ENCODE measurements around the gene LSM10. TPM values are rescaled to one million over a fixed set of nuclear protein-coding genes. Genes with fewer than 3 reads are reported as not detected.

The LSM10 gene
- 44.1 and 44.8 TPM in 2 replicates for total RNA-seq

DNA sequence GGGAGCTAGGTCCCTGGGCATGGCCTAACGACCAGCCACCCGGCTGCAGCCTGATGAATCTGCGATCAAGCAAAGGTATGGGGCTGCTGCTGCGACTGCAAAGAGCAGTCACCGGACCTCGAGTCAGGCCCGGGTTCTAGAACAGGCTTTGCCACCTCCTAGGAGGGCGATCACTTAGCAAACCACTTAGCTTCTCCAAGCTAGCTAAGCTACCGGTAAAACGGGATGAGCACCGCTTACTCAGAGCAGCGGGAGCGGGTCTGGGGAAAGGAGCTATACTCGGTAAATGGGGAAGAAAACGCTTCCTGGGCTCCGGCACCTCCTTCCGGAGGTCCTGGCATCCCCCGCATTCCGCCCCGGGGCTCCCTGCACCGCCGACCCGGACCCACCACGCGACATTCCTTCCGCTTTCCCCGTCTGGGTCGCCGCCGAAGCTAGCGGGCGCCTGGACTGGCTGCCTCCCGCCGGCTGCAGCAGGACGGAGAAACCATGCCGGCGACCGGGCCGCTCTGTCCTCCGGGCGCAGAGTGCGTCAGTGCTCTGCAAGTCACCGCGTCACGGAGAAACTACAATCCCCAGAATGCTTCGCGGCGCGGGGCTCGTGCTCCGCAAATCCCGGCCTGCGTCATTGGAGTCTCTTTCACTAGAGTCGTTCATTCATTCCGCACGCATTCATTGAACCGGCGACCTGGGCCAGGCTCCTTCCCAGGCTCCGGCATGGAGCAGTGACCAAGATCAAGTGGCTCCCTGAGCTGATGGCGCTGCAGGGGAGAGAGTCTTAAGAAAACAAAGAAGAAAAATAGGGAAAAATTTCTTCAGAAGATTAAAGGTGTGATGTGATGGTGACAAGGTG lies at the start of gene LSM10:
Gene LSM10, minus strand, starts transcription at position 531 of the 853 bp plus-strand sequence. CDS start 3,779 bp downstream, outside the sequence.
- intact Hi-C loops (cut with micrococcal nuclease), result loop anchor here (1.0 kb wide), 2 partner anchors 11 to 309 kb away; partner anchors contain the start of gene ADPRS

DNA sequence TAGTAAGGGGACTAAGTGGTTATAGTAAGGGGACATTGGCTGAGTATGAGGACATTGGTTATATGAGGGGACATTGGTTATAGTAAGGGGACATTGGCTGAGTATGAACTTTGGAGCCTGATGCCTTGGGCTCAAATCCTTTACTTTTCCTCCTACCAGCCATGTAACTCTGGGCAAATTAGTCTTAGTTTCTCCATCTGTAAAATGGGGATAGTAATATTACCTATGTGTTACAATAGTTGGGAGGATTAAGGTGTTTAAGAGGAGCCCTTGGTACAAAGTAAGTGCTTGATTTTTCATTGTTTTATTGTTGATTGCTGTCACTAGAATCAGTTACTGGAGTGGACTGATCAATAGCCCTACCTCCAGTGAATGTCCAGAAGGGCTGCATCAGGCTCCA lies 49.7 kb upstream of the LSM10 start:
- intact Hi-C loops (cut with micrococcal nuclease), result no loop called here

DNA sequence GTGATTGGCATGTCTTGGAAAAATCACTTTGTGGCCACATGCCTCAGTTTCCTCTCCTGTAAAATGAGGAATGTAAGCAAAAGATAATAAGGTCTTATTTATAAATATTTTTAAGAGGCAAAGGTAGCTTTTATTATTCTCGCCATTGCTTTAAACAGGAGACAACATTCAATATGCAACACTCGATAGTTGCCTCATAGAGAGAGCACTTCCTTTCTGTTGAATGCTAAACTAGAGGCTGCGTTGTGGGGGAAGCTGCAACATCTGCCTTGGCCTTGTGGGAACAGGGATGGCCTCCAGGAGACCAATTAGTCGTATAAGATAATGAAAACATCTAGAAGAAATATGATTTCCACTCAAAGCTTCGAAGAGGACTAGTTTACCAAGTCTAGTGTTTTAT lies 49.0 kb upstream of the LSM10 start:
- intact Hi-C loops (cut with micrococcal nuclease), result no loop called here

DNA sequence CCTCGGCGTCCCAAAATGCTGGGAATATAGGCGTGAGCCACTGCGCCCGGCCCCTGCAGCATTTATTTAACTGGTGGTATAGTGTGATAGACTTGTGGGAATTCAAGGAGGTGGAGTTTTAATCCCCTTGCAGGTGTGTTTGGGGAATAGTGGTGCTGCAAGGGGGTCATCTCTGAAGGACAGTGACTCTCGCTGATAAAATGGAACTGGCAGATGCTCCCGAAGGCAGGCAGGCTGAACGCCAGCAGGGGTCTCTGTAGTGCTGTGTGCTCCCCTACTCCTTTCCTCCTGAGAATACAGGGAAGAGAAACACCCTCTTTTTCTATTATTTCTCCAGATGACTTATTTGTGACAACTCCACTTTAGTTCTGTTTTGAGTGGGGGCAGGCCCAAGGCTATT lies 48.6 kb upstream of the LSM10 start:
- intact Hi-C loops (cut with micrococcal nuclease), result no loop called here

DNA sequence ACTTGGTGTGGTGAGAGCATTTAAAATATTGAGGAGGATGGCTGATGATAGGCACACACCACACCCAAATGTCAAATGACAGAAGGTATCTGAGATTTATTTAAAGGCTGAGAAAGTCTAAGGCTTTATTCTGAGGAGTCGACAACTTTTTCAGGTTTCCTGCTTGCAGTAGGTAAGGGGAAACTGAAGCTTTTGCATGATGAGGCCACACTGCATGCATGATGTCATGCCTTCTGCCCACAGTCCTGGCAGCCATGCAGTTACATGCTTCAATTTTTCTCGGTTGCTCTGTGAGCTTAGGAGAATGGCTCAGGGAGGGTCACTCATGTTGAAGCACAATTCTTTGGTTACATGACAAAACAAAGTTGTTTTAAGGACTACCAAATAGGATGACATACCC lies 45.6 kb upstream of the LSM10 start:
- intact Hi-C loops (cut with micrococcal nuclease), result no loop called here

DNA sequence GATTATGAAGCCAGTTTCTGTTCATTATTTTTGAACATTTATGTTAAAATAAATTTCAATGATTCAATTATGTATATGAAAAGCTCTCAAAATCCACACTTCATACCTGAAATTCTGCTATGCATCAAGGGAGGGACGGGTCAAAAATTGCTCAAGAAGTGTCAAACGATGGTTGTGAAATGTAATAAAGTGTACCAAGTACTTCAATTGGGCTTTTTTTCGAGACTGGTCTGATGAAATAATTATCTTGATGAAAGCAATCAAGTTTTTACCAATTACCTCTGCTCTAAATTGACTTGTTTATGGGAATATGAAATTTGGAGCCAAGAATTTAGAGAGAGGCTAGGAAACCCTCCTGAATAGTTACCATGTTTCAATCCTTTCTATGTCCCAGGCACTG lies 44.6 kb upstream of the LSM10 start:
- intact Hi-C loops (cut with micrococcal nuclease), result no loop called here

DNA sequence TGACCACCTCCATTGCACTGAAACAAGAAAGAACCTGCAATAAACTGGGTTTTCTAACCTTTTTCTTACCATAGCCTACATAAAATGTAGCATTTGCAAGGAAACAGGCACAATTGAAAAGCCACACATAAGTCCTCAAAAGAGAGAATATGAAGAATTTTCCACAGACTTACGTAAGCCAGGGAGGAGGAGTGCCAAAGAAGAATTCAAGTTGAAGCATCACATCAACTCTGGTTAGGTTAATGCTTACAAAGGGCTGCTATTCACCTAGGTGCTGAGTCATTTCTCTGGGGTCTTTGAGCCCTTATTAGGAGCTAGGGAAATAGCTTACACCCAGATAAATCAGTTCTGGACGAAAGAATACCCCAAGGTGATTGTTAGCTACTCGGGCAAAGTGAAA lies 42.9 kb upstream of the LSM10 start:
- intact Hi-C loops (cut with micrococcal nuclease), result no loop called here

DNA sequence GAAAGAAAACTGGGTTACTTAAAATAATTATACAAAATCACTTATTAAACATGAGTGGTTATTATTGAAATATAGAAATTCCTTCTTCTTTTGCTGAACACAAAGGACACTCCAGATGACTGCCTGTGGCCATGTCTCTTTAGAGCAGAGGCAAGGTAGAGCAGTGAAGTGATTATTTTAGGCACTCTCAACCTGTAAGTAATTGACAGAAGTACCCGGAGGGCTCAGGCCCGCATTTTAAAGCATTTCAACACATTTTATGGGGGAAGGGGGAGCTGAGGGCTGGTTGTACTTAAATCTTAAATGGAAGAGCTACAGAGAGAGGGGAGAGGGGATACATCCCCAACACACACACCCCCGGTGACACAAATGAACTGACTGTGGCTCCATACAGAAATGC lies 42.3 kb upstream of the LSM10 start:
- intact Hi-C loops (cut with micrococcal nuclease), result no loop called here

DNA sequence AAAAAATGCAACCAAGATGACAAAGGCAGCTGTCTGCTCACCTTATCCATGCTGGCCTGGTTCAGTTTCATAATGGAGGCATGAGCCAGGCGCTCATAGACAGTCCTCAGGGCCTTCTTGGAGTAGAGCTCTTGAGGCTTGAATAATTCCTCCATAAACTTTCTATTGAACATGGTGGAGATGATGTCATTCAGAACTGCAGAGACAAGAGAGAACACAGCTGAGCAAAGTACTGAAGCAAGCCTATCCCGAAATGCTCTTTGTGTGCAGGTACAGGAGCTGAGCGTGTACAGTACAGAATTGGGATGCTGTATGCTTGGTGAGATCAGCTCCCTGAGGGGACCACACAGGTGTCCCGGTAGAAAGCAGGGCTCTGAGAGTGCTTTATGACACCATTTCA lies 41.0 kb upstream of the LSM10 start:
- intact Hi-C loops (cut with micrococcal nuclease), result no loop called here

DNA sequence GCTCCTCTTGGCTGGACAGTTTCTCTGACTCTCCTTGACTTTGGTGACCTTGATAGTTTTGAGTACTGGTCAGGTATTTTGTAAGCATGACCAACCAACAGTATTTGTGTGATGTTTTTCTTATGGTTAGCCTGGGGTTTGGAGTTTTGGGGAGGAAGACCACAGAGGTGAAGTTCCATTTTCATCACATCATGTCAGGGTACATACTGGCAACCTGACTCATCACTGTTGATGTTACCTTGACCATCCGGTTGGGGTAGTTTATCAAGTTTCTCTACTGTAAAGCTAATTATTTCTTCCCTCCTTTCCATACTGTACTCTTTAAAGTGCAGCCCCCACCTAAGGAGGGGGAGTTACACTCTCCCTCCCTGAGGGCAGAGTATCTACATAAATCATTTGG lies 39.1 kb upstream of the LSM10 start:
- intact Hi-C loops (cut with micrococcal nuclease), result no loop called here

DNA sequence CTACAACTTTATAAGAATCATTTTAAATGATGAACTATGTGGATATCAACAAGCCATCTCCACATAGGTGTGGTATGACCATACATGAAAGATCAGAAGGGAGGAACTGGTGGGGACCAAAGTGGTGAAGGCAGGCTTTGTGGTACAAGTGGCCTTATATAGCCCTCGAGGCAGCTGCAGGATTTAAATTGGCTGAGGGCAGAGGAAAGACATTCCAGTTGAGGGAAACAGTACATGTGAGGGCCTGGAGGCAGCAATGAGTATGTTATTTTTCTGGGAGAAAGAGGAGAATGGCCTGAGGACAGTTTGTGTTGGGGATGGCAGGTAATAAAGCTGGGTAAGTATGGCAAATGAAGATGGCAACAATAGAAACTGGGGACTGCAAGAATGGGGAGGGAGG lies 35.4 kb upstream of the LSM10 start:
- intact Hi-C loops (cut with micrococcal nuclease), result no loop called here

DNA sequence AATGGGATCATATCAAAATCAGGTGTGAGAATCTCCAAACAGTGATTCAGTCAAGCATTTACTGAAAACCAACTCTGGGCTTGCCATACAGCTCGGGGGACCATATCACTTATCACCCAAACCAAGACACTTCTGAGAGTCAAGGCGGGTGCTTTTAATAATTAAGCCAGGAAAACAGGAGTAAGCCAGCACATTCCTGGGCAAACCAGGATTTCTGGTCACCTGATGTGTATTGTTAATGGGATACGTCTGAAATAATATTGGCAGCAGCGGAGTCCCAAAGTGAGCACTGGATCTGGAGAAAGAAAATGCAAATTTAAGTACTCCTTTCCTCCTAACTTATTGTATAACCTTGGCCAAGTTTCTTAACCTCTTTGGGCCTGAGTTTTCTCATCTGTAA lies 34.9 kb upstream of the LSM10 start:
- intact Hi-C loops (cut with micrococcal nuclease), result no loop called here

DNA sequence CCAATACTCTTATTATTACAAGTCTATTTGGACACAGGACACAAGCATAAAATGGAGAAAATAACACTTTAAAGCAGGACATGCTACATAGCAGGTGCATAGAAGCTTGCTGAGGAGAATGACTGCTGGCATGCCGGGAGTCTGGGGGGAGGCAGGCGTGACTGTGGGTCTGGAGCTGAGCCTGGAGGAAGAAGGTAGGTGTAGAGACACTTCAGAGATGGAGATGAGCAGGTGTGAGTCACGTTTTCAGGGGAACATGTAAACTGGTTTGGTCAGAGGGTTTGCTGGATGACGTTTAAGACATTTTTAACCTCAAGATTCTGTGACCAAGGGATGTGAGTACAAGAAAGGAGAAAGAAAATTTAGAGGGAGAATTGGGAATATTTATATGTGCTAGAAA lies 28.1 kb upstream of the LSM10 start:
- intact Hi-C loops (cut with micrococcal nuclease), result no loop called here

DNA sequence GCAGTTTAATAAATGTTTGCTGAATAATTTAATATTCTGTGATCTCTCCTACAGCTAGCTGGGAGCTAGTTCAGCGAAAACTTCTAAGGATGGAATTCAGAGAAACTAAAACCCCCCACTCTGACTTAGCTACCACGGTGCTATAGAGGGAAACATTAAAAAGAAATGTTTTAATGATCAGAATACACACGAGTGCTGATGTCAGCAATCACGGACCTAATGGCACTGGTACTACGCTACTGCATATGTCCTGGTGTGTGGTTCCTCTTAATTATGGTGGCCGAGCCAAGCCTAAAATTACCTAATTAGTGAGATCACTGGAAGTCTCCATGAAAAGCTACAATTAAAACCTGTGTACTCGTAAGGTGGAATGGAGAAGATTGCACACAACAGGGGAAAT lies 23.9 kb upstream of the LSM10 start:
- intact Hi-C loops (cut with micrococcal nuclease), result loop anchor here (2.0 to 5.0 kb wide), 2 partner anchors 35 to 99 kb away; partner anchors contain the start of gene EVA1B

DNA sequence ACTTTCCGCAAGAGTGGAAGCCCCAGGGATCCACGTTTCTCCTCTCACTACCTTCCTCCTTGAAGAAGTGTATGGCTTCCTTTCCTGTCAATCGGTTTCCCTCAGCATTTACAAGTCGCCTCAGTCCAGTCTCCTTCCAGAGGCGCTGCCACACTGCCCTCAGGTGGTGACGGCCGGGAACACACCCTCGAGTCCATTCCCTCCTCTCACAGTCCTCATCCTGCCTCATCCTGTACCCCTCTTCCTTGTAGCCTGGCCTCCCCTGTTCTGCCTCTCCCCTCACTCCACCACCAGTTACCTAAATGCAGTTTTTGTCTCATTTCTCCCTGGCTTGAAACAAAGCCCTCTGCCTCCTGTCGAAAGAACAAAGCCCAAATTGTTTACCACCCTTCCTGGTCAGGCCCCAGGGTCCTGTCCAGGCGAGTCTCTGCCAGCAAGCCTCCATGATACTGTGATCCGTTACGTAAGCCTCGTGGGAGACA lies 23.2 kb upstream of the LSM10 start:
- intact Hi-C loops (cut with micrococcal nuclease), result loop anchor here (1.0 to 5.0 kb wide), 5 partner anchors 34 to 322 kb away; partner anchors contain the start of gene EVA1B

DNA sequence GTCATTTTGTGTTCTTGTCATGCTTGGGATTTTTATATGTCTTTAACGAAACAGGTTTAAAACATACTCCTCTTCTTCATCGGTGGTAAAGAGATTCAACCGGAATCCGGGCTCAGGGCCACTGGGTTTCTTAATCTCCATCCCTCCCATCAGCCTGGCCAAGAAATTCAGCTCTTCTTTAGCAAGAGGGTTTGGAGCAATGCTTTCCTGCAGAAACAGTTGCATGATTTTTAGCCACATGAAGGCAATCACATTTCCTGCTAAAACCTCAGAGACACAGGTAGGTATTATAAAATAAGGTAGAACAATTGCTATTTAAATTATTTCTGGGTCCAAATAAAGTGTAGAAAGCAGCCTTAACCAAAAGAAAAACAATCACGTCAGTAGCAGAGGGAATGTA lies 22.7 kb upstream of the LSM10 start:
- intact Hi-C loops (cut with micrococcal nuclease), result loop anchor here (1.0 to 5.0 kb wide), 5 partner anchors 34 to 321 kb away; partner anchors contain the start of gene EVA1B

DNA sequence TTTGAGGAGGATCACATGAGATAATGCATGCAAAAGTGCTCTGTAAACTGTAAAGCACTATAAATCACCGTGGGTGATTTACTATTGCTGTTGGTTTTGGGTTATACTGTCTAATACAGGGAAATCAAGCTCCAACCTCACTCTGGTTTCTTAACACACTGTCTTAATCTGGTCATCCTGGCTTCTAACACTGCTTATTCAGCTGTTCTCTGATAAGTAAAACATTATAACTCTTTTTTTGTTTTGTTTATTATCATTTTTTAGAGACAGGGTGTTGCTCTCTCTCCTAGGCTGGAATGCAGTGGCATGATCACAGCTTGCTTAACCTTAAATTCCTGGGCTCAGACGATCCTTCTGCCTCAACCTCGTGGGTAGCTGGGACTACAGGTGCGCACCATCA lies 21.9 kb upstream of the LSM10 start:
- intact Hi-C loops (cut with micrococcal nuclease), result no loop called here

DNA sequence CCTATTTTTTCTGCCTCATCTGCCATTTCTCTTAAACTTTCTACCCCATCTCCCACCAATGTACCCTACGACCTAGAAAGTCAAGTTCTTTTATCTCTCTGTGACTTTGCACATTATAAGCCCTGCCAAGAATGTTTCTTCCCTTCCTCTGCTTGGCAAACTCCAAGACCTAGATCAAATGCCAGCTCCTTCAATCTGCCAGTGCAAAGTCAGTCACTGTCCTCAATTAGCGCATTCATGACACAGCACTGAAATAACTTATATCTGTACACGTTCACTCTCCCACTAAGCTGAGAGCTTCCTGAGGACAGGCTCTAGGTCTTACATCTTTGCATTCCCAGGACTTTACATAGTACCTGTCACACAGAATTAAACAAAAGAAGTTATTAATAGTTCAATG lies 21.4 kb upstream of the LSM10 start:
- intact Hi-C loops (cut with micrococcal nuclease), result no loop called here

DNA sequence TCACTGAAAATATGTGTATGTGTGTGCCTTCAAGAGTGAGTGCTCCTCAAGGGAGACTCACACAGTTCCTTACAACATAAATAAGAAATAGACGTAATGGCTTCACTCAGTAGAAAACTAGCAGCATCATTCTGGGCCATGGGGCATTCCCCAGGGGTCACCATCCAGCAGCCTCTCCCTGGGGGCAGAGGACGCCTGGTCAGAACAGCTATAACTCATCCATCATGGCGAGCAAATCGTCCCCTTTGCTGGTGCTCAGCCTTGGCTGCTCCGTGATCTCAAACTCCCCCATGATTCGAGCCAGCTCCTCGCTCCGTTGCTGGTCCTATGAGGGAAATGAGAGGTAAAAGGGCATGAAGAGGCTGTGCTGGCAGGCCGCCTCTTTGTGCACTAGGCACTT lies 20.2 kb upstream of the LSM10 start:
- intact Hi-C loops (cut with micrococcal nuclease), result no loop called here

DNA sequence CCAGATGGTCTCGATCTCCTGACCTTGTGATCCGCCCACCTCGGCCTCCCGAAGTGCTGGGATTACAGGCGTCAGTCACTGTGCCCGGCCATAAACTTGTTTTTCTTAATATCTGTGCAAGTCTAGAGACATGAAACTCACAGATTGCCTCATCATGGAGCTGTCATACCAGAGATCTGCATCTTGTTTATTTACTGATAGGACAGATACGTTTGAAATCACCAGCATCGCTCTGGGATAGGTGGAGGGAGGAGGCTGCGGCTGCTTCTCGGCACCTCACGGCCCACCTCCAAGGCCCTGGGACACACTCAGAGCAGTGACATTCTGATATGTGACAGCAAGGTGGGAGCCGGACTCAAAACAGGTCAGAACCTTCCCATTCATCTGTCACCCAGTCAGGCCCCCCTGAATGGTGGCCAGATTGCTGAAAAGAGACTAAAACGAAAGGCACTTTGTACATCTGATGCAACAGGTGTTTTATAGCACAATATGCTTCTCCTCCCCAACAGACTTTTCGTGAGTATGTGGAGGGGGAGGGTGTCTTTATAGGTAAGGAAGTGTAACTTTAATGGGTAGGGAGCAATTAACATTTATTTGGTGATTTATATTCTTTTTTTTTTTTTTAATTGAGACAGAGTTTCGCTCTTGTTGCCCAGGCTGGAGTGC lies 18.1 kb upstream of the LSM10 start:
- intact Hi-C loops (cut with micrococcal nuclease), result no loop called here

DNA sequence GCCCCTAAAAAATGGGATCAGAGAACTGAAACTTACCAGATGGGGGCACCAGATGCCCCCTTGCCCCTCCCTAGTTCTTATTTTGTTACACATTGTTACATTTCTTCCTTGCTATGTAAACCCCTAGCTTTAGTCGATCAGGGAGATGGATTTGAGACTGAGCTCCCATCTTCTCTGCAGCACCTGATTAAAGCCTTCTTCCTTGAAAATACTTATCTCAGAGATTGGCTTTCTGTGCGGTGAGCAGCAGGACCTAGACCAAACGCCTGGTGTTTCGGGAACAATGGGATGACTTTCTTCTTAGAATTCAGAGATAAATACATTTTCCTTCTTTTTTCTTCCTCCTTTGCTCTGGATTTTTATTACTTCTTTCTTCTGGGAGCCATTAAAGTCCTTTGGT lies 16.7 kb upstream of the LSM10 start:
- intact Hi-C loops (cut with micrococcal nuclease), result no loop called here
